HCT116 (cell line): ENCODE measurements around the gene NEURL3.

Experiments
- ATF3 ChIP-seq: IDR thresholded peaks from 2 replicates; pipeline ENCODE4 v1.6.1; 2012
- EGR1 ChIP-seq: IDR thresholded peaks from 2 replicates; pipeline ENCODE4 v1.6.1; 2012; ENCODE audit warnings: low read depth
- POLR2A ChIP-seq: IDR thresholded peaks from 2 replicates; pipeline ENCODE4 v1.7.0; 2011; ENCODE audit warnings: borderline replicate concordance; ENCODE audit not compliant: insufficient read depth, insufficient read length; ENCODE audit errors: extremely low read depth
- RAD21 ChIP-seq: IDR thresholded peaks from 2 replicates; pipeline ENCODE4 v1.6.1; 2012; ENCODE audit warnings: low read depth, mild to moderate bottlenecking
- REST ChIP-seq: IDR thresholded peaks from 2 replicates; pipeline ENCODE4 v1.6.1; 2012; ENCODE audit warnings: low read depth
- YY1 ChIP-seq: IDR thresholded peaks from 2 replicates; pipeline ENCODE4 v1.6.1; 2011; ENCODE audit warnings: low read length, low read depth, moderate library complexity, mild to moderate bottlenecking; ENCODE audit not compliant: insufficient replicate concordance; ENCODE audit errors: extremely low read depth

- TF ChIP-seq POLR2A, result no peak
- TF ChIP-seq EGR1, result no peak
- TF ChIP-seq YY1, result no peak
- TF ChIP-seq REST, result no peak
- no peak for TF ChIP-seq RAD21
- no peak for TF ChIP-seq ATF3
Measured at GRCh38 chr2:96485350-96485749, 19.8 kb downstream of the NEURL3 start.
